GM19035 (cell line): Measurements from ENCODE around the gene TAC3.
"Not testable (repeated sequence)": the region's sequence is repeated elsewhere in the genome, so short reads cannot be mapped to it uniquely, and the experiment has no call there.

Experiments used
- ATAC-seq: cut with Tn5 transposase; IDR thresholded peaks from one replicate; pipeline ENCODE4 v1.9.1; 2021; ENCODE audit not compliant: unreplicated experiment

The TAC3 gene

DNA sequence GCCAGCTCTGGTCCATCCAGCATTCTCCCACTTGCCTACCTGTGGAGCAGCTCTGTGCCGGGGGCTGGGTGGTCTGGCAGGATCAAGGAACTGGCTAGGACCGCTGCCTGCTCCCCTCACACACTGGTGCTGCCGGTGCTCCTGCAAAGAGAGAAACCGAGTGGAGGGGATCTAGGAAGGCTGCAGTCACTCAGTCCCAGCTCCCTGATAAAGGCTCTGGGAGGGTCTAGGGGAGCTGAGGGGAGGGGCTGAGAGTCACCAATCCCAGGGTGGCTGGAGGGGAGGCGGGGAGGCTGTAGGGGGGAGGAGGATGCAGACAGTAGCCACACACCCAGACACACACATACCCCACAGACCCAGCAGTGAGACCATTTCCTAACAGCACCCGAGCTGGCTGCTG lies at the start of gene TAC3:
Gene TAC3 (minus strand): TSS at position 182 of the 400 bp plus-strand sequence. CDS start 732 bp downstream, outside the sequence.
- no peak for ATAC-seq

DNA sequence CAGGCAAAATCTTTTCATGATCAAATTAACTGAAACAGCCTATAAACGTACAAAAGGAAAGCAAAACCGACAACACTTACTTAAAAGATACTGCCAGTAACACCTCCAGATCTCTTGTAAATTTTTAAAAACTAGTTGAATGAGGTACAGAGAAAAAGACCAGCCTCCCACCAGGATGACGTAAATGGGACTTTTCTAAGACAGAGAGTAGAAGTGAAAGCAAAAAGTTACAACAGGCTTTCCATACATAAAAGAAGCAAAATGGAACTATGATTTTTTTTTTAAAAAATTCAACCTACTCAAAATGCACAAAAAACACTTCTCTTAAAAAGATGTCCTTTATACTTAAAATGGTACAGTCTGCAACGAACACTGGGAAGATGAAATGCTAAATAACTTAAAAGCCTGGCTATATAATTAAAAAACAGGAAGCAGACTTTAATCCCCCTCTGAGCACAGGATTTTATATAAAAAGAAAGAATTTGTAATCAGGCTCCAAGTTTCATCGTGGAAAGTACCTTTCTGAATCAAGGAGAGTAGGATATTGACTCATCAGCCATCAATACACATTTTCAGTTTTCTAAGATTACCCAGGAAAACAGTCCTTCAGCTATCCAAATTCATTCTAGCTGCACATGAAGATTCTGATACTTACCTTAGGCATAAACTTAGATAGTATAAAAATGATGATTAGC lies 47.8 kb upstream of the TAC3 start:
- peak; percentile 82 for ATAC-seq

DNA sequence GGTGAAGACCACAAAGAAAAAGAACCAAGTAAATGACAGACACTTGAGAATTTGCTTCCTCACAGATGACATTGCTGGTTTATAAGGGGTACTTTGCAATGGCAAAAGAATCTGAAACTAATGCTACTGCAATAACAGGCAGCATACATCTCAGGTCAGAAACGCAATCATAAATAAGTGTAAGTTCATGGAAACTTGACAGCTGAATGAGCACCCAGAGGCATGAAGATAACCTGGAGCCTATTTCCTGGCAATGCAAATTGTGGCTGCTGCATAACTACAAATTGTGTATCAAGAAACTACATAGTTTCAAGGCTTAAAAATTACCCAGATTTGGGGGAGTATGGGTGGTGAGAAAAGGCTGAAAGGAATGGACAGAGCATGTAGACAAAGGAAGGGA lies 42.1 kb upstream of the TAC3 start:
- no peak for ATAC-seq

DNA sequence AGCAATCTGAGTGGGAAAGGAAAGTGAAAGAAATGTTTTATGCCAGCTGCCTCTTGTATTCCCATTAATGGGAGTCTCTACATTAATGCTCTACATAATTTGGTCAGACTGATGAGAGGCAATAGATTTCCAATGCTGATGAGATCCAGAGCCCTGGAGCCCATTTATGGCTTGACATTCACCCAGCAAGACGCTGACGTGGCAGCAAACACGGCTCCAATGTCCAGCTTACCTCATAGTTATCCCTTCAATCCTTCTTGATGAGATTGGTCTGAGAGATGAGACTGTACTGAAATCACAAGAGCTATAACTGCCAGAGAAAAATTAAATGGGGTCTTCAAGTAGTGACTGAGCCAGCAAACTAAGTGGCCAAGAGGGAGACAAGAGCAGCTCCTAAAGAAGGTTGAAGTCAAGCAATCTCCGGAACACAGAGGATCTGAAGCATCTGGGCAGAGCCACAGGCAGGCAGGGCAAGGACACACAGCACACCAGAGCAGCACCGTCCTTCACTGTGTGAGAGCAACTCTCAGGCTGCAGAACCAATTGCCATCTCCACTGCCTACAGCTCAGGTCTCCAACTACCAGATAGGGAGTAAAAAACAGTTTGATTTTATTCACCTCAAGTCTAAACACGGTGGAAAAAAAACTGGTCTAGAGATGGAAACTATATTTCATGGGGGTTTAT lies 40.9 kb upstream of the TAC3 start:
- ATAC-seq: no peak

DNA sequence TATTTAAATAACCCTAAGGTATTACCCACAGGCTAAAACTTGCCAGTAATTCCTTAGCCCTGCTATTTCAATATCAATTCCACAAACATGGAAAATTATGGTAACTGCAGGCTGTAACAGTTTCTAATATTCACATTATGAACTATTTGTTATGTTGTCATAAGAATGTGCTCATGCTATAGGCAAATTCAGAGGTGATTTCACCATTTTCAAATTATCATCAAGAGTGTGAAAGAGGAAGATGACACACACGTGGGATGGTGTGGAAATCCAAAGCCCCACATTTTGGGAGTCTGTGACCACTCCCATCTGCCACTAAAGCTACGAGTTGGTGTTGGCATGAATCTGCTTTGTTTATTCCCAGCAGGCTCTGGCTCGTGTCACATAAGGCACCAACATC lies 39.5 kb upstream of the TAC3 start:
- ATAC-seq: no peak

DNA sequence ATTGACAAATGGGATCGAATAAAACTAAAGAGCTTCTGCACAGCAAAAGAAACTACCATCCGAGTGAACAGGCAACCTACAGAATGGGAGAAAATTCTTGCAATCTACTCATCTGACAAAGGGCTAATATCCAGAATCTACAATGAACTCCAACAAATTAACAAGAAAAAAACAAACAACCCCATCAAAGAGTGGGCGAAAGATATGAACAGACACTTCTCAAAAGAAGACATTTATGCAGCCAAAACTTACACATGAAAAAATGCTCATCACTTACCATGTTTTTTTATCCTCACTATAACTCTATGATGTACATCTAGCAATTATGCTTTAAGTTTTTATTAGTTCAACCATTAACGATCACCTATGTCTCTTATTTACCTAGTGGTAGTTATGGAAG lies 37.6 kb upstream of the TAC3 start:
- not testable (repeated sequence) for ATAC-seq

DNA sequence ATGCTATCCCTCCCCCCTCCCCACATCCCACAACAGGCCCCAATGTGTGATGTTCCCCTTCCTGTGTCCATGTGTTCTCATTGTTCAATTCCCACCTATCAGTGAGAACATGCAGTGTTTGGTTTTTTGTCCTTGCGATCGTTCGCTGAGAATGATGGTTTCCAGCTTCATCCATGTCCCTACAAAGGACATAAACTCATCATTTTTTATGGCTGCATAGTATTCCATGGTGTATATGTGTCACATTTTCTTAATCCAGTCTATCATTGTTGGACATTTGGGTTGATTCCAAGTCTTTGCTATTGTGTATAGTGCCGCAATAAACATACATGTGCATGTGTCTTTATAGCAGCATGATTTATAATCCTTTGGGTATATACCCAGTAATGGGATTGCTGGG lies 36.8 kb upstream of the TAC3 start:
- not testable (repeated sequence) for ATAC-seq

DNA sequence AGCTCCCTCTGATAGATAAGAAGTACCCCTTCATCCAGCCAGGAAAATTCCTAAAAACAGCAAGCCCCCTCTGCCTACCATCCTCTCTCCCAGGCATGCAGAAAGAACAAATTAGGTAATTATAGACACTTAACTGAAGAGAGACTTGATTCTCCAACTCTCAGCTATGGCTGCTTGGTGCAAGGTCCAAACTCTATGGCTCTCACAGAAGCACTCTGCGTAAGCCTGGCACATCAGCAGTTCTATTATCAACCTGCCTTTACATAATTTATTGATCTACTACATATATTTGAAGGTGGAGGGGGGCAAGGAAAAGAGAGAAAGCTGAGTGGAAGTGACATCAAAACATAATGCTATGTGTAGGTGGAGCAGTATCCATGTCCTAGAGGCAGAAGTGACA lies 34.7 kb upstream of the TAC3 start:
- no peak for ATAC-seq

DNA sequence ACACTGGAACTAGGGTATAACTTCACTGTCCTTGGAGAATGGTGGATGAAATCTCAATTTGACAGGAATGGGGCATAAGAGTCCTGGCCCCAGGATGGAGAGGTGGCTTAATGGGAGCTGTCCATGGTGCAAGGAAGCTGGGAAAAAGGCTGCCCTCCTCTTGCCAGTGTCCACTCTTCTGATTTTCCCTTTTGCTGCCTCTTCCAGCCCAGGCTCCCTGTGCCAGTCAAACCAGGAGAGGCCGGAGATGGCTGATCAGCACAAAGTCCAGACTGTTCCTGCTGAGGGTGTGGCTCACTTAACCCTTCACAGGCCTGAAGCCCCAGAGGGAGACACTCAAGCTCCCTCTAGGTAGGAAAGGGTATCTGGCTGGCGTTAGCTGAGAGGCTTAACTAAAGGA lies 33.6 kb upstream of the TAC3 start, which contains the start of gene MYO1A:
Gene MYO1A (minus strand): TSS at position 240 of the 400 bp plus-strand sequence. CDS start 1,806 bp downstream, outside the sequence.
- ATAC-seq: no peak

DNA sequence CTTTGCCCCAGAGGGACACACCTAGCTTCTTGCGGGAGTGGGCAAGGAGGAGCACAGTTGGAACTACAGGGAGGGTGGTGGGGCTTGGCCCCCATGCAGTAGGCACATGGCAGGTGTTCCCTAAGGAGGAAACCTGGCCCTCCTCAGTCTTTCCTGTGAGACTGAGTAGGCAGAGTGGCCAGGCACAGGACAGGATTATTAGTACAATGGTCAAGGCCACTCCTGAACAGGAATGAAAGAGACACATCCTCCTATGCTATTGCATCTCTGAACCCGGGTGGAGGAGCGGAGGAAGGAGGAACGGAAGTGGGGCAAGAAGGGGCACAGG lies 32.8 kb upstream of the TAC3 start:
- no peak for ATAC-seq

DNA sequence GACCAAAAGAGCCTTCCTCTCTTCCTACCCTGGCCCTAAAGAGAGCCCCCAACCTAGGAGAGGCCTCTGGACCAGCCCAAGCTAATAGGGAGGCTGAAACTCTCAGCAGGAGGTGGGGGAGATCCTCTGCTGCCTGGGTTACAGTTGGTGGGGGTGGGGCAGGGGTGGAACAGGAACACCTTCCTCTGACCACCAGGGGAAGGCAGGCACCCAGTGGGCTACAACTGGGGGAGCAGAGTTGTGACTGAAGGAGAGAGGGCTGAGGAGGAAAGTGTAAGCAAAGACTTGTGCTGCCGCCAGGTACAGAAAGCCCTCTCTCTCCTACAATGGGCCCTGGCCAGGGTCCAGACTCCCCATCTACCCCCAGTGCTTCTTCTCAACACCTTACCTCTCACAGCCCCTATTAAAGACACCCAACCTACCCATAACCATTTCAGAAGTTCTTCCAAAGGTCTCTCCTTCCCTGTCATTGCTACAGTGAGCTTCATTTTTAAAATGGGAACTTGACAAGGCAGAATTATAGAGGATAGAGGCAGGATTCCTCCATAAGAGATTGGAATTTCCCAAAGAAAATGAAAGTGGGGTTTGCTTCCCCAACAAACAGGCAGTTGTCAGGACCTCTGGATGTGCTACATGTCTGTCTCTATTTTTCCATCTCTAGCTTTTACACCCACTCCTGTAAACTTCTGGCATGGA lies 32.2 kb upstream of the TAC3 start:
- ATAC-seq: no peak

DNA sequence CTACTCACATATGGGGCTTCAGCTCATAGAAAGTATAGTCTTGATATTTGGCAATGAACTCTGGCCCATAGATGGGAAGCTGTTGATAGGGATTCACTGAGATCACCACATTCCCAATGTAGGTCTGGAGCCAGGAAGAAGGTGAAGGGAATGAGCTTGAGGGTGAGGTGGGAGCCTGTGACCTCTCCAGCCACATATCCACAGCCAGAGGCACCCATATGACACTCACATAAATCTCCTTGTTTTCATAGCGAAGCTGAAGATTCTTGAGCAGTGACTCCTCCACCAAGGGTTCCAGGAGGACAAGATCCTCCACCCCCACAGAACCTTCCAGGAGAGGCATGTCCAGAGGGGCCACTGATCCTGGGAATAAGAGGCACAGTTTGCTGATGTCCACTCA lies 31.7 kb upstream of the TAC3 start:
- no peak for ATAC-seq

DNA sequence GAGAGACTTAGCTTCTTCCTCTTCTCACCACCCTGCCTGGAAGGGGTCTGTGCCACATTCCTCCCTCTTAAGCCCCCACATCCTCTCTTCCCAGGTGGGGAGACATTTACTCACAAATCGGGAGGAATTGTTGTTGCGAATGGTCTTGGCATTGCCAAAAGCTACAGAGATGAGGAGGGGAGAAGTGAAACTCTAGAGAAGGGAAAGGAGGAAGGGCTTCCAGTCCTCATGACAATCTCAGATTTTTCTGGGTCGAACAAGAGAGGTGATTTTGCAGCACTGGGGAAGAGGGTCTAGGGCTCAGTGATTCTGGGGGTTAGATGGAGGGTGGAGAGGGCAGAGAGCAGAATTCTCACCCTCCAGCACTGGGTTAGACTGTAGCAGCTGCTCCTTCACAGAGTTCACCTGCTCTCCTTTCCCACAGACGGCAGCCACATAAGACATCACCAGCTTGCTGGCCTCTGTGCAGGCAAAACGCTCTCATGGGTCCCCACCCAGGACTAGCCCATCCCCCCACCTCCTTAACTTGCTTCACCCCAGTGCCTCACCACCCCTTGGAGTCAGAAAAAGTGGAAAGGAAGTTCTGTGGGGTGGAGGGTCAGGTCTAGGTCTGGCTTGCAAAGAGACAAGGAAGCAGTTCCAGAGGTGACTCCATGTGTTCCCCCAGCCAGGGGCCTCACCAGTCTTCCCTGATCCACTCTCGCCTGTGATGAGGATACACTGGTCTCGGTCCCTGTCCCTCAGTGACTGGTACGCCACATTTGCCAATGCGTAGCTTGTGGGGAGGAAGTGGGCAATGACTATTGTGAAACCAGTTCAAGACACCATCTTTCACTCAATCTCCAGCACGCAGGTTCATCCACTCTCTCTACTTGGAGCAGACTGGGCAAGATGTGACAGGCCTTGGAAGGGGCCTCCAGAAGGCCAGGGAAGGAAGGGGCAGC lies 30.9 kb upstream of the TAC3 start:
- no peak for ATAC-seq

DNA sequence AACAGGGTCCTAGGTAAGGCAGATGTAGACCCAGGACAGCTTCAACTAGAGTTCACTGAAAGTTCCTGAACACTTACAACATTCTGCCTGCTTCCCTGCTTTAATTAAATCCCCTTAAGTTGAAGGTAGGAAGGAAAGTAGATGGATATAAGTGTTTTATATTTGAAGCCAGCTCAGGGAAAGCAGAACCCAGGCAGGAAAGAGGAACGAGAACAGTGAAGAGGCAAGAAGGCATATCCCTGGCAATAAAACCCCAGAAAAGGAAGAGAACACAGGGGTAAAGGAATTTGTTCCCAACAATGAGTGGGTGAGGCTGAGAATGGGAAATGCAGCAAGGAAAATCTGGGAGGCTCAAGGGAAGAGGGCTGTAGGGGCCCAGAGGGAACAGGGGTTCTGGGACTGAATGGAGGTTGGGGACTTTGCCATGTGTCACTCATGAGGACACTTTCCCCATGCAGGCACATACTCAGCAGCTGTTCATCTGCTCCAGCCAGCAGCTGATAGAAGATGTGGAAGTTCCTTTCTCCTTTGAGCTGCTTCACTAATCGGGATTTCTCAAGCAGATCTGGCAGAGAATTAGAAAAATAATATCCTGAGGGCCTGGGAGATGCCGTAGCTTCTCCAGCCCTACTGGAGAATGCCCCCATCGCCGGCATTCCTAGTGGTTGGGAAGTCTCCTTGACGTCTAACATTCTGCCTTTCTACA lies 29.9 kb upstream of the TAC3 start:
- ATAC-seq: no peak

DNA sequence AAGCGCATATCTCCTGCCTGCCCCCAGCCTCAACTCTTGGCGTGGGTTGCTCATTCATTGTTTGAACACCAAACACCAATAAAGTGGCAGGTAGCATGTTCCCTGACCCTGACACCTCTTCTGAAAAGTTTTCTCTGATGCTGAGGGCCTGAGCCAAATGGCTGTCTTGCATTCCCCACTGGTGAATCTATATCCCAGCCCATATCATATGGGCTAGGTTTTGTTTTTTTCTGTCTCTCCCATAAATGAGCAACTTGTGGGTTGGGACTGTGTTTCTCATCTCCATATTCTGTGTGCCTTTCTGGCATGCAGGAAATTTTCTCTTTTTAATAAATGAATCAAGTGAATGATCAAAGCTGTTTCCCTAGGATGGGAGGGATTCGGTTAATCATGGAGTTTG lies 28.6 kb upstream of the TAC3 start:
- no peak for ATAC-seq

DNA sequence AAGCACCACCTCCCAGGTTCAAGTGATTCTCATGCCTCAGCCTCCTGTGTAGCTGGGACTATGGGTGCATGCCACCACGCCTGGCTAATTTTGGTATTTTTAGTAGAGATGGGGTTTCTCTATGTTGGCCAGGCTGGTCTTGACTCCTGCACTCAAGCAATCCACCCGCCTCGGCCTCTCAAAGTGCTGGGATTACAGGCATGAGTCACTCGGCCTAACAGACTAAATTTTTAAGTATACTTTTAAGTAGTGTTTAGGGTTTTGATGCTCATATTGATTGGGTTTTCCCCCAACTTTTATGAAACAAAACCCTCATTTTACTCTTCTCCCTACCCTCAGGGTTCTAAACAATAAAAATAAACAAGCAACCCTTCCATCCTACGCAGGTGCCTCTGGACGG lies 28.1 kb upstream of the TAC3 start:
- ATAC-seq: no peak

DNA sequence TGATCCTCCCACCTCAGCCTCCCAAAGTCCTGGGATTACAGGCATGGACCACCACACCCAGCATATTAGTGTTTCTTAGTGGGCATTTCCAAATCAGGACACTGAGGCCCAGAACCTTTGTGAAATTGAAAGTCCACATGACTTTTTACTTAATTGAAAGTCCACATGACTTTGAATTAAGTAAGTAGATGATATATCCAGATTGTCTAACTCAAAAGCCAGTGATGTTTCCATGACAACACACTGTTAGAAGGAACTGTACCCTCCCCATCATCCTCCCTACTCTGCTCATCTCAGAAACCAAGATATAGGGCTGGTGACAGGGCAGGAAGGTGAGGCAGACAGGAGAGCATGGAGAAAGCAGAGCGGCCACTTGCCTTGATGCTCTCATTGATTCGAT lies 26.4 kb upstream of the TAC3 start:
- ATAC-seq: no peak

DNA sequence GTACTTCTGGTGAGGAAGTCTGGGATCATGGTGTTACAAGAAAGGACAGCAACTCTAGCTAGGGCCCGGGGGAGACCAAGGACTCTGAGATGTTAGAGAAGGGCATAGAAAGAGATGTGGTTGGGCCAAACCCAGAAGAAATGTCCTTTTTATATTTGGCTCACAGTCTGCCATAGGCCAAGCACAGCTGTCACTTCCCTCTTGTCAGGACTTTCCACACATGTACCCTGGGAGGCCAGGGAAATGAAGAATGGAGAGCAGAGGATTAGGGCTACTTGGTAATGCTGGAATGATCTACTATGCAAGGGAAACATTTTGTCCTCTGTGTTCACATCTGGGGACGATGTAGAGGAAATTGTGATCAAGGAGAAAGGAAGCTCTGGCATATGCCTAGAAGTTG lies 24.4 kb upstream of the TAC3 start:
- no peak for ATAC-seq

DNA sequence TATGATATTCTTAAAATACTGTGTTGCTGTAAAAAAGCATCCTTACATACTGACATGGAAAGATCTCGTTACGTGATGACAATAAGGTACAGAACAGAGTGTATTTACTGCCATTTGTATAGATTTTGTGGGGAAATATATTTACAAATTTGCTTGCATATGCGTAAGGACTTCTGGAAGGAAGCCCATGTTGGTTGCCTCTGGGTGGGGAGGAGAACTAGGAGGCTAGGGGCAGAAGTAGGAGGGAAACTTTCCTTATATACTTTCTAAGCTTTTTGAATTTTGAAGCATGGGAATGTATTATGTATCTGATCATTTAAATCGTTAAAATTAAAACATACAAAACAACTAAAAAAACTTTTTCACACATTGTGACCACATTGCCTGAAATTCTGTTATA lies 23.9 kb upstream of the TAC3 start:
- no peak for ATAC-seq

DNA sequence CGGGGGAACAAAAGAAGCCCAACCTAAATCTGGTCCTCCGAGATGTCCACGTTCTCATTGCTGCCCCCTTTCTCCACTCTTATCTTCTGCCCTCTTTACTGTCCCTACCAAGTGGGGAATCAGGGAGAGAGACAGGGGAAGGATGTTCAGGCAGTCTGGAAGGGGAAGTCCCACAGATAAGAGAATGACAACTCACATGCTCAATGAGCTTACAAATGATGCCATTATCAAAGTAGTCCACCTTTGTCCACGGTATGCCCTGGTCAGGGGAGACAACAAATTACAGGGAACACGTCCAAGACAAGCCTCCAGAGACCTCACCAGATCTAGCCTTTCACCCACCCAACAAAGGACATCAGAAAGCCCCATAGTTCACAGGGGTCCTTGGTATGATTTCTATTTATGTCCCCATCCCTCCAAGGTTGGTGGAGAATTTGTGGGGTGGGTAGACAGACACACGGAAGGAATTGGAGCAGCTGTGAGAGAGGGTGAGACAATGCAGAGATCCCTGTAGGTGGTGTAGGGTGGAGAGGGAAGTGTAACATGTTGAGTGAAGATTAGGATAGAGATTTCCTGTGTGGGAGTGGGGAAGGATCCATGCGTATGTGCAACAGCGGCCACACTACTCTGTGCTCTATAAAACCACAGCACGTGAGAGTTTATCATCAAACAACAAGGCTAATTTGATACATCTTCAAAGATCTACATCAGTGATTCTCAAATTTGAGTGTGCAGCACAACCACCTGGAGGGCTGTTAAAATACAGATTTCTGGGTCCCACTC lies 22.9 kb upstream of the TAC3 start:
- no peak for ATAC-seq
